Activated T-helper 1 cell treated with anti-CD3 and anti-CD28 coated beads, Interleukin-2, amount 50 U/mL, for 16 hours (primary cell): ENCODE results near the gene MYO10.
"Not testable (repeated sequence)": the region's sequence is repeated elsewhere in the genome, so short reads cannot be mapped to it uniquely, and the experiment has no call there.

Experiments used
- DNase-seq, 2 donors: peaks; one replicate each; pipeline ENCODE4 v3.0.0-alpha.2; 2020; ENCODE audit warnings: low read depth in 1 of 2, low spot score in 1 of 2

Gene MYO10

DNA sequence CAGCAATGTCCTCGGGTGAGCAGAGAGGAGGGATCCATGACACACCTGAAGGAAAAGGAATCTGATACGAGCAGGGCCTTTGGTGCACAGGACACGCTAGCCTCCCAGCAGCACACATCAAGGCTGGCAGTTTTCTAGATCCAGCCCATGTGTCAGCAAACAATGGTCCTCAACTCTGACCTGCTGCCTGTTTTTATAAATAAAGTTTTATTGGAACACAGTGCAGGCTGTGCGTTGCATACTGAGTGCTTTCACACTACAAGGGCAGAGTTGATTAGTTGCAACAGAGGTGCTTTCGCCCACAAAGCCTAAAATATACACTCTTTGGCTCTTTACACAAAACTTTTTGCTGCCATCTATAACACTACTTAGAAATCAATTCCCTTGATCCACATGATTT, 147.1 kb downstream of the MYO10 start:
- DNase-seq = no peak

DNA sequence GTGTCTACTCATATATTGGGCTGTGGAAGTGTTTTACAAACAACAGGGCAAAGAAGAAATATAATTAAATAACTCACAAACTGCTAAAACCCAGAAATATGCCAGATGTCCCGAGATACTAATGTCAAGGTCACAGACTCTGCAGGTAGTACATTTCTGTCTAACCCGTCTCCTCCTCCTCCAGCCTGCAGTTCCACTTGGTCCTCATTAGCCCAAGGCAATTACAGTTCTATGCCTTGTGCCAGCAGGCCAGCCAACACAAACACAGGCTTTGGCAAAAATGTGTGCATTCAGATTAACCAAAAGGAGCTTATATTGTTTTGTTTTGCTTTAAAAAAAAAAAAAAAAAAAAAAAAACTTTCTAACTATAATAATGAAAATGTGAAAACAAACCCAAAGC, 148.8 kb downstream of the MYO10 start:
- DNase-seq = no peak

DNA sequence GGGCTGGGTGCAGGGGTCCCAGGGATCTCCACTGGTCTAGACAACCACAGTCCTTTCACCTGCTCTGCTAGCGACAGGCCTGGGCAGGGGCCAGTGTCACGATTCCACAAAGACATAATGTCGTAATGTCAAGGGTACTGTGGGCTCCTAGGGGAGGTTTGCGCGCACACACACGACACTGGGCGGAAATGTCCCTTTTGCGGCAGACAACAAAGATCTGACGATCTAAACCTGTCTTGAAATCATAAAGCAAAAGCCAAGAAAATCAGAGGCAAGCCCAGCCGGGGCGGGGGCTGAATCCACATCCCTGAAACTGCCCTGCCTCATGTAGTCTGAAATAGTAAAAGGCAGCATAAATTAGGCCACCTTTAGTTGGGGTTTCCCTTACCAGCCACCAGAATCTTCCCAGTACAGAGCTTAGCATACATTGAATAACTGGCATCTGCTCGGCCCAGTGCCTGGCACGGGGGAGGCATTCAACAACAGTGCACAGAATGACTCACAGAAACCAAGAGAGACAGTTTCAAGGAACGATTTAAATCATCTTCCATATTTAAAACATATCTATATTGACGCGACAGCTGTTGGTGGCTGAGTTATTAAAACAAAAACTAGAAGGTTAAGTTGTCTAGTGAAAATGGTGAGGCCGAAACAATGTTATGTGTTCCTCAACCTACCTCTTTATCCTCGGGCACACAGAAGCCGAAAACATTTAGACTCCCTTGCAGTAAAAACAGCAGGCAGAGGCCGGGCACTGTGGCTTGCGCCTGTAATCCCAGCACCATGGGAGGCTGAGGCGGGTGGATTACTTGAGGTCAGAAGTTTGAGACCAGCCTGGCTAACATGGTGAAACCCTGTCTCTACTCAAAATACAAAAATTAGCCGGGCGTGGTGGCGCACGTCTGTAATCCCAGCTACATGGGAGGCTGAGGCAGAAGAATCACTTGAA, 151.0 kb downstream of the MYO10 start:
- peak in 1 of 2 donors; percentile 11 for DNase-seq

DNA sequence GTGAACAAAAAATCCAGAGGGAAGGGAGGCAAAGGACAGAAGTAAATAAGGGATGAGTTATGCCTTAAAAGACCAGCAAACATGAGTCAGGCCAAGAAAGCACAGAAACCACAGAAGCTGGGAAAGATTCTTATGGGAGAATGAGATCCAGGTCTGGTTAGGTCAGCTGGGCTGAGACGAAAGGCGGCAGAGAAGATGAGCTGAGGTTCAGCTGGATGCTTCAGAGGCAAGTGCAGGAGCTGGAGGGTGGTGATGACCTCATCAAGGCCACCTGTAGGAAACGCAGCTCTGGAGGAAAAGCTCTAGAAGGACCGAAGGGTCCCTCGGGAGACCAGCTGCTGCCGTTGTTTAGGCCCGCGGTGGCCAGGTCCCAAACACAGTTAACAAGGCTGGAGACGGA, 152.0 kb downstream of the MYO10 start:
- no peak for DNase-seq

DNA sequence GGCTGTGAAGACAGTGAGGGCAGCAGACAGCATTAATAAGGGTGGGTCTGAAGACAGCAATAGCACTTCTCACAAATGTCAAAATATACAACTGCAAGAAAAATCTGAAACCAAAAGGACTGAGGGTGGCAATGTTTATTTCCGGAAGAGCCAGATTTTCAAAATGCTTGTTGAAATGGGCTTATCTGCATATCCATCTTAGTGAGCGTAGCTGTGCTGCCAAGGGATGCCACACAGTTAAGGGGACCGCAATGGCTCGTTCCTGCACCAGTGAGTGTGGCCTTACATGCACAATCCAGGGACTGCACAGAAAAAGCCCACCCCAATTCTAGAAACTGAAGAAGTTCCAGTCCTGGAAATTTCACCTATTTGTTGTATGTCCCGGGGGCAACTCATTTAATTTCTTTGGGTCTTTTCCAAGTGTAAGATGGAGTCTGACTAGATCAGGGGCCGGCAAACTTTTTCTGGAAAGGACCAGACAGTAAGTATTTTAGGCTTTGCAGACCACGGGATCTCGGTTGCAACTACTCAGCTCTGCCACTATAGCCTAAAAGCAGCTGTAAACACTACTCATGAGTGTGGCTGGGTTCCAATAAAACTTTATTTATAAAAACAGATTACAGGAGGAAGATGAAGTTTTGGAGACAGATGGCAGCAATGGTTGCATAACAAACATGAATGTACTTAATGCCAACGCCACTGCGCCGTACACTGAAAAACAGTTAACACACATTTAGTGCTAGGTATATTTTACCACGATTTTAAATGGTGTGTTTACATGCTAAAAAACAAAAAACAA, 154.1 kb downstream of the MYO10 start:
- DNase-seq = no peak

DNA sequence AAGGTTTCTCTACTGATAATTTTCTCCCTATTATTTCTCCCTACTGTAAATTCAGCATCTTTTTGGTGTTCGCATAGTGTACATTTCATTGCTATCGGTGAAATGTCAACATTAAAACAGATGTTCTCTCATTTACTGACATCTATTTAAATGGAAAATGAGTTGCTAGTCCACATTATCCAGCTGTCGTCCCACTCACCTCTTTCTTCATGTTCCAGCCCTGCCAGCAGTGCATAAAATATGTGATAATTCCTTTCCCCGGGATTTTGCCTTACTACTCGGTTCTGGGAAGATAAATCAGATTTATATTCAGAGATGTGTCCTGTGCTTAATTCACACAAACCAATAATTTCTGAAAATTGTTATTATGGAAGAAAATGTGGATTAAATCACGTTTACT, 155.8 kb downstream of the MYO10 start:
- no peak for DNase-seq

DNA sequence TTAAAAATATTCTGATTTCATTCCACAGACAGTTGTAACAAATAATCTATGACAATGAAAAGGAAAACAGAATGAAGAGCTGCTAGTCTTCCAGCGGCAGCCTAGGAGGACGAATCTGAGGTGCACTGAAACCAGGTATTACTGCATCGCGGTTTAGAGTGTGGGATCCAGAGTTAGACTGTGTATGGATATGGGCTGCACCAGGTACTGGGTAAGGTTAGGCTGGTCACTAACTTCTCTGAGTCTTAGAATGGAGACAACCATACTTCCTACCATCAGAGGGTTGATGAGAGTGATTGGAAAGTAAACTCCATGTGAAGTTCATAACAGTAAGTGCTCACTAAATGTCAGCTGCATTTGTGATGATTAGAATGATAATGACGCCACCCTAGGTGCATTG, 158.7 kb downstream of the MYO10 start:
- no peak for DNase-seq

DNA sequence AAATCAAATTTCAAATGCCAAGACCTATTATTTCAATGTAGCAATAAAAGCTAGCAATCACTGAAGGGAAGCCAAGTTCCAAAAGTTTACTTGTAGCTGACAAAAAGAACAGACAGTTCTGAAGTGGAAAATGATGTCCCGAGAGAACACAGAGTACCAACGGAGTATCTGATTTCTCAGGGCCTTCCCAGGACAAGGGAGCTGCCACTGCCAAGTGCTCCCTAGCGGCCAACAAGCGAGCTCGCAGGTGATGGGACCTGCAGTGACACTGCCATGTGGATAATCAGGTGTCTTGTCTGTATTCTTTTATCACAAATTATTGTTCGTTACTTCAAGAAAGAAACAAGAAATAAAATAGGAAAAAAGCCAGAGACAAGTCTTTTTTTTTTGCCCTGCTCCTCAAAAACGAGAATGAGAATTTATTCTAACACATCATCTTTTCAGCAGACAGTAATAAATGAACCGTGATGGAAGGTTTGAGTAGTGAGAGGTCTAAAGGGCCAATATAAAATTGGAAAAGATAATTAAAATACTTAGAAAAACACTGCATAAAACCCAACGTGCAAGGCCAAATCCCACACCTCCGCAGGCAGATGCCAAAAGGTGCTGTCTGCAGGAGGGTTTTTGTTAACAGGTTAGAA, 159.4 kb downstream of the MYO10 start:
- no peak for DNase-seq

DNA sequence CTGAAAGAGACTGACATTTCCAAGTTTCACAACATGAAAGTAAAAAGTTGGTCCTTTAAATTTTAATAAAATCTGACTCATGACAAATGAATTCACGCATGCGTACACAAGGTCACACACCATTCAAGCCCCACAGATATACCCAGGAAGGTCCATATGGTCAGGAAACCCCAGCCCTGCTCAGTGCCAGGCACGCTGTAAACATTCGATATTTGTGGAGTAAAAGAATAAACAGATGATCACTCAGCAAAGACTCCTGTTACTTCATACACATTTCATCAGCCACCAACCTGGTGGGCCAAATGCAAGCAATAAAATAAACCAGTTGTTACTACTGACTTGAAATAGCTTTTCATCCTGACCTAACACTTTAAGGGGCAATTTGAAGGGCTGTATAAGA, 161.3 kb downstream of the MYO10 start:
- DNase-seq = no peak

DNA sequence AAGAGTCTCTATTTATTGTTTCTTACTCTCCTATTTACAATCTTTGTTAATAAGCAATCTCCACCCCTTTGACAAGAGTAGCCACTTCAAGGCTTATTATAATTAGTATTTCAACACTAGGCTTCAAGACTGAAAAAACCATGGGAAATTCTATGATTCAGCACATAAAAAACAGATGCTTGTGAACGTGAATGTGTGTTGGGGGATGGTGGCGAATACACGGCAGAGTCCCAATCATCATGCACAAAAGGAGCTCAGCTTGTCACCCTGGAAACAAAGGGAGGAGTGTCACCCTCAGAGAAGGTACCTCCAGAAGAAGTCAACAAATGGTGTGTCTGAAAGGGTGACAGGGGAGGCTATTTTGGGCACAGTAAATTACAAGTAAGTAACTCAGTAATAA, 162.1 kb downstream of the MYO10 start:
- no peak for DNase-seq

DNA sequence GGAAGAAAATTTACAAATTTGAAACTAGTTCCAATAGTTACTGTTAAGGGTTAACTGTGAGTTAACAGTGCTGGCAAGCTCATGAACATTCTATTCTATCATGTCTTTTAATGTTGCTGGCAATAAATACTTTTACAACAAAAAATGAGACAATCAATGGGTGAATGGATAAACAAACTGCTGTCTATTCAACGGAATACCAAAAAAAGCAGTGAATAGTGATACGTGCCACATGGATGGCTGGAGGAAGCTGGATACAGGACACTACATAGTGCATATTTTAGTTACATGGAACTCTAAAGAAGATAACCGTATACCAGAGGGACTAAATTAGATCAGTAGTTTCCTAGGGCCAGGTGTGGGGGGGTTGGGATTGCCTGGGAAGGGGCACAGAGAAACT, 163.5 kb downstream of the MYO10 start:
- DNase-seq = no peak

DNA sequence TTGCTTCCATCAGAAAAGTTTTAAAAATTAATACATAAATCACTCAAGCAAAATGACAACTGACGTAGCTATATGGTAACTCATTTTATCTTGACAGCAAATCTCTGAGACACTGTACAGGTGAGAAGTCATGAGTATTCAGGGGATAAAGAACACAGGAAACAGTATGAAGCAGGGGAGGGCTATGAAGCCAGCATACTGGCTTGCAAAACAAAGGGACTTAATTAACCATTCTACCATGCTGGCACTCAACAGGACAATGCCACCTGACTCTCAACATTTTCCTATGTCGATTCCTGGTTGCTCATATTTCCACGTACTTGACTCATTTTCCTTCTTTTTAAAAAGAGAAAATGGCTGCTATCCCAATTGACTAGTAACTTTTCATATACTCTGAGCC, 167.9 kb downstream of the MYO10 start:
- DNase-seq = no peak

DNA sequence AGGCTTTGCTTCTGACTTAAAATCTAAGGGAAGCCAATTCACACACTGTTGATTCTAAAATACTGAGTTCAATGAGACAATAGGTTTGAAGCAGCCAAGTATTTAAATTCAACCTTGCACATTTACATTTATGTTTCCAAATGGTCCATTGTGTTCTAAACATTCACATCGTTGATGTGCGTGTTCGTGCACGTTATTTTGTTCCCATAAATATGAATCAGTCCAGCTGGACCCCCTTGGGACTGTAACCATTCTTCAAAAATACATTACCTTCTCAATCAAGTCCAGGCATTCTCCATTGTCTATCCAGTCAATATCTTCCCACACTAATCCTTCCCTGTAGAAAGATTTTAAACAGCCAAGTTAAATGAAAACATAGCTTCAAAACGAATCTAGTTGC, 172.9 kb downstream of the MYO10 start:
- DNase-seq = no peak

DNA sequence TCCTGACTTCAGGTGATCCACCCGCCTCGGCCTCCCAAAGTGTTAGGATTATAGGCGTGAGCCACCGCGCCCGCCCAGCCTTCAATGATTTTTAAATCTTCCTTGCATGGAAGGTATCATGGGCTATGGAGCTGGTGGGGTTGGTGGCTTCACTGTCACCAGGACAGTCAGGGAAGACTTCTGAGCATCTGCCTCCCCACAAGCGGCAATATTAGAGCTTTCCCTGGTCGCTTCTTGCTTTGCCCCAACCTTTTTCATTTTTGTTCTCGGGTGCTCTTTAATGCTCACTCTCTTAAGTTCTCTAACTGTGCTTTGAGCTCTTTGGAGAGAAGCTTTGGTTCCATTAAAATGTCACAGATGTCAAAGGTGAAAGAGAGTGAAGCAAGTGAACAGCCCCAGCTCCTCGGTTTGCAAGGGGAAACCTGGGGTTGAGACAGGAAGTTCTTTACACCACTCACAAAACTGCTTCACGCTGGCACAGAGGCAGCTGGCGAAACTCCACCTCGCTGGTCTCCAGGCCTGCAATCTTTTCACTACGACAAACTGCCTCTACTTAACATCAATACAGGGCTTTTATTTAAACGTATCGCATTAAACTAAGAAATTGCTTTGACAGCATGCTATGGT, 176.8 kb downstream of the MYO10 start:
- DNase-seq = no peak

DNA sequence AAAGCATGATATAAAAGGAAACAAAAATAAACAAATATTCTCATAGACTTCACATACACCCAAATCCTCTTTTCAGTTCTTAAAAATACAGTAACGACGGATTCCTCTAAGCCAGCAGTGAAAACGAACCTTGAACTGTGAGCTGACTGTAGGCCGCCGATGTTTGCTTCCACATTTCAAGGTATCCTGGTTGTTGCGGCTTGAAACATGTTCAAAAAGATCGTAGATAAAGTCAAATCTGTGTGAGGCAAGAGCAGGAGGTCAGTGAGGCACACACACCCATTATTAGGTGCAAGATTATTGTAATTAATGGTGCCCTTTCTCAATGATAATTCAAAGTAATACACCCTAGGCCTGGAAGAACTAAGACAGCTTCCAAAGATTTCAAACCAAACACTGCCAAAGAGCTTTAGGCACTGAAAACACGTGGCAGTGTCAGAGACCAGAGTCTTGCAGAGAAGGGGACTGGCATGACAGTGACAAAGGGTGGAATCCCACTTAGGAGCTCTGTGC, 178.0 kb downstream of the MYO10 start:
- DNase-seq = no peak

DNA sequence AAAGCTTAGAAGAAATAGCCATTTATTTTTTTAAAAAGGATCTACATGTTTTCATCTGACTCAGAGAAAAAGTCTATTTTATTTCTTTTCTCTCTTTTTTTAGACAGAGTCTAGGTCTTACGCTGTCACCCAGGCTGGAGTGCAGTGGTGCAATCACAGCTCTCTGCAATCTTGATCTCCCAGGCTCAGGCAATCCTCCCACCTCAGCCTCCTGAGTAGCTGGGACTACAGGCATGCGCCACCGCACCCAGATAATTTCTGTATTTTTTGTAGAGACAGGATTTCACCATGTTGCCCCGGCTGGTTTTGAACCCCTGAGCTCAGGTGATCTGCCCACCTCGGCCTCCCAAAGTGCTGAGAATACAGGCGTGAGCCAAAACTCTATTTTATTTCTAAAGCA, 178.5 kb downstream of the MYO10 start:
- not testable (repeated sequence) for DNase-seq

DNA sequence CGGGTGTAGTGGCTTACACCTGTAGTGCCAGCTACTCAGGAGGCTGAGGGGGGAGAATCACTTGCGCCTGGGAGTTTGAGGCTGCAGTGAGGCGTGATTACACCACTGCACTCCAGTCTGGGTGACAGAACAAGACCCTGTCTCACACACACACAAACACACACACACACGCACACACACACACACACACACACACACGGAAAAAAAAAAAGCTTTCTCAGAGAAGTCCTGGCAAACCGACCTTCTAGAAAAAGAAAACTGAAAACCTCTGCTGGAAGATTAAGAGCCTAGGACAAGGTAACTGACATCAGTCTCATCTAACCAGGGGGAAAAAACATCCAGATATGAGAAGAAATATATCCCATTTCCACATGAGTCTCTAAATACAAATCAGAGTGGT, 178.9 kb downstream of the MYO10 start:
- no peak for DNase-seq

DNA sequence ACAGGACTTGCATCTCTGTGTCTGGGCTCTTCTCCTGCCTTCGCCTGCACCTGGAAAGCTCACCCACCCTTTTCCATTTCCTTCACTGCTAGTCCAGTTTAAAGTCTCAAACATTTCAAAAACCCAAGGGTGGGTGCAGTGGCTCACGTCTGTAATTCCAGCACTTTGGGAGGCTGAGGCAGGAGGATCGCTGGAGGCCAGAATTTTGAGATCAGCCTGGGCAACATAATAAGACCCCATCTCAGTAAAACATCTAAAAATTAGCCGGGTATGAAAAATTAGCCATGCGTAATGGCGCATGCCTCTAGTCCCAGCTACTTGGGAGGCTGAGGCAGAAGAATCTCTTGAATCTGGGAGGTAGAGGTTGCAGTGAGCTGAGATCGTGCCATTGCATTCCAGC, 179.4 kb downstream of the MYO10 start:
- DNase-seq = no peak

DNA sequence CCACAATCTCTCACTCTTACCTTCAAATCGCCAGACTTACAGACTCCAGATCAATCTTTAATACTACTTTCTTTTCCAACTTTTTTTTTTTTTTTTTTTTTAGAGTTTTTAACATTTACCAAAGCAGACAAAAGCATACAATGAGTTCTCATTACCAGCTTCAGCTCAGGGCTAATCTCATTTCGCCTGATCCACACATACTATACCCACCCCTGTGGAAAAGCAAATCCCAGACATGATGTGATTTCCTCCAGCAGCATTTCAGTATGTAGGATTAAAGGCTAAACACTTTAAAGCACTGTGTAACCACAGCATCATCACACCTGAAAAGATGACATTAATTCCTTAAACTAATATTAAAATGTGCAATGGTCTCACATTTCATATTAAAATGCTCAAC, 180.4 kb downstream of the MYO10 start:
- DNase-seq = no peak

DNA sequence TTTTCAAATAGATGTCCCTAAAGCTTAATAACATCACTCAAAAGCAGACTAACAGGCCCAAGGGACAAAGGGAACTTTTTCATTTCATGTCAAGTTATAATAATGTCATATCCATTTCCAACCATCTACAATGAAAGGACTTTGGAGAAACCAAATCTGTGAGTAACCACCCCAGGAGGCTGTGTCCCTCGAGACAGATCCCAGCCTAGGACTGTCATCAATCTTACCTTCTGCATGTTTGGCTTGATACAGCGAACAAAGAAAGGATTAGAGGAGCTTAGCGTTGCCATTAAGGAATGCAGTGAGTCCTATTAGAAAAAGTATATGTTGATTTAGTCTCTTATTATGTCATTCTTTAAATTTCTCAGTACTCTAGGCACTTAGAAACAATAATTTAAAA, 181.5 kb downstream of the MYO10 start:
- DNase-seq = no peak

DNA sequence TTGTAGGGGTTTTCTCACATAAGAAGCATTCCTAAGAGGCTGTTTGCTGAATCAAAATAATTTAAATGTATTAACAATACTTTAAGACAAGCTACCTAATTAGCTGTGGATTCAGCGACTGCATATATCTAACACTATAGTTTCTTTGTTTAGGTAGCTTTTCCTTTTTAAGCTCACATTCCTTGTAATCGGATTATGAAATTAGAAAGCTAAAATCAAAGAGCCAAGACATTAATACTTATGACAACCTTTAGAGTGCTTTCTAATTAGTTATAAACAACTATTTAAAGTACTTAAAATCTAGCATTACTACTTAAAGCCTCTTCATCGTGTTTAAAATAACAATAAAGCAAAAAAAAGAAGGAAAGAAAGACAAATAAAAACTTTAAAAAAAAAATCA, 182.0 kb downstream of the MYO10 start:
- no peak for DNase-seq
